Measurements from ENCODE around the gene FOXO1. TPM values are rescaled to one million over a fixed set of nuclear protein-coding genes. Genes with fewer than 3 reads are reported as not detected.

FOXO1 gene
- total RNA-seq, 1 experiment from 2014 or later, result 3.9 TPM

DNA sequence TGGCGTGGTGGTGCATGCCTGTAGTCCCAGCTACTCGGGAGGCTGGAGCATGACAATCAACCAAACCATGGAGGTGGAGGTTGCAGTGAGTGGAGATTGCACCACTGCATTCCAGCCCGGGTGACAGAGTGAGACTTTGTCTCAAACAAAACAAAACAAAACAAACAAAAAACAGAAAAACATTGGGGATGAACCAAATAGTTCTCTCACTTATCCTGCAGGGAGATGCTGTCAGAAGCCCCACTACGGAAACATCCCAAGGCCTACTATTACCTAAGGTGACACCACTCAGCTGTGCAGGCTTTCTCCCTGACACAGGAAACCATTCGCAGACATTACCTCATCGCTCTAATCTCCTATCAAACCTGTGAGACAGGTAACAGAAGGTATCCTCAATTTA, 113.5 kb downstream of the FOXO1 start:
- no peak for DNase-seq (ENCODE audit: extremely low read depth, low read depth)

DNA sequence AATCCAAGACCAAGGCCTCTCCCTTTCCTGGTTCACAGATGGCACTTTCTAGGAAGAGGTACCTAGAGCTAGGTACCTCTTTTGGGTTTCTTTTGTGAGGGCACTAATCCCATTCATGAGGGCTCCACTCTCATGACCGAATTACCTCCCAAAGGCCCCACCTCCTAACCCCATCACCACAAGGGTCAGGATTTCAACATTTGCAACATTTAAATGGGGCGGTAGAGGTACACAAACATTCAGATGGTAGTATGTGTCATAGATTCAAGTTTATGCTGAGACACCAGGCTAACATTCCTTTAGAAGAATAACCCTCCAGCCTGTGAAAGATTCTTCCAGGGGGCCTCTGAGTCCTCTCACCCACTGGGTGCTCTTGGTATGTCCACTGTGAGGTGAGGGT, 116.3 kb downstream of the FOXO1 start:
- DNase-seq (ENCODE audit: extremely low read depth, low read depth), result no peak

DNA sequence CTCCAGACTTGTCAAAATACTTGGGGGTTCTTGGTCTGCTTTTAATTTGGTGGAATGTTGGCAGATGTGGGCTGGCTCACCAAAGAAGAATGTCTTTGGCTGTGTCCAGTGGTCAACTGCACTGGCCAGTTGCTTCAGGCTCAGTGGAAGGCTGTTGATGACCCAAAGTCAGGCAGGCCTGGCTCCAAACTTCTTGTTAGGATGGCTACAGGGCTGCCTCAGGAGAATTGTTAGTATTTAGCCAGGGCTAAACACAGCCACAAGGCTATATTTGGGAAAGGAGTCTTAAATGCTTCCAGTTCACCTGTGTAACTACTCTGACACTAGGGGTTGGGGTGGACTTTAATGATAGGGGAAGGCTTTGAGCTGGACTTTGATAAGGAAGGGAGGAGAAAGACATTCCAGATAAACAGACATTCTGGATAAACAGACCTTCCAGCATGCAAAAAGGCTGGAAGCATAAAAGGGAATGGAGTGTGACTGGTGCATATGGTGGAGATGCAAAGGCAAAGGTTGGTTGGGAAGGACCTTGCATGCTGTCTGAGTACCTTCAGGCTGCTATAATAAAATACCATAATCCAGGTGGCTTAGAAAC, 116.8 kb downstream of the FOXO1 start:
- no peak for DNase-seq (ENCODE audit: extremely low read depth, low read depth)

DNA sequence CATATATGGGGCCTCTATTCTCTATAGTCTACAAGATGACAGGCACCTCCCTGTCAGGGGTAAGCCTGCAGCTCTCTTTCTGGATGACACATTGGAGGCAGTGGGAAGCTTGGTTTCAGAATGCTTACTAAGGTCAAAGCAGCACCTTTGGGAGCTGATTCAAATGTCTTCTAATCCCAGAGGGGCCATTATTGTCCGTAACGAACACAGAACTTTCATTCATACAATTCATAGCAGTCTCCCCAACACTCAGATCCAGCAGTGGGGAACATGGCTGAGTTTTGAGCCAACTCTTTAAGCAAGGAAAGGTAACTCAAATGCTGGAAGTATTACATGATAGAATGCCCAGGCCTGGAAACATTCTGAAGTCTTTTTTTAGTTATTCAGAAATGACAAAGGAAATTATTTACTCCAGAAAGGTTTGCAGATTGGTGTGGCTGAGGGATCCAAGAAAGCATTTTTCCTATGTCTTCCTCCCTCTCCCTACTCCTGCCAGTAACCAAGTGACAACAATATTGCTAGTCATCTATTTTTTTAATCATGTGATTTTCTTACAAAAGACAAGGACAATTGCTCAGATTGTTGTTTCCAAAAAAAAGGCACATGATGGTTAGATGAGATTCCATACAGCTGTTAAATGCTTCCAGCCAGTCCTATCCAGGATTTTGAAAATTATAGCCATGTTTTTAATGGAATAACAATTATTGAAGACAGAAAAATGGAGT, 118.7 kb downstream of the FOXO1 start:
- no peak for DNase-seq (ENCODE audit: extremely low read depth, low read depth)

DNA sequence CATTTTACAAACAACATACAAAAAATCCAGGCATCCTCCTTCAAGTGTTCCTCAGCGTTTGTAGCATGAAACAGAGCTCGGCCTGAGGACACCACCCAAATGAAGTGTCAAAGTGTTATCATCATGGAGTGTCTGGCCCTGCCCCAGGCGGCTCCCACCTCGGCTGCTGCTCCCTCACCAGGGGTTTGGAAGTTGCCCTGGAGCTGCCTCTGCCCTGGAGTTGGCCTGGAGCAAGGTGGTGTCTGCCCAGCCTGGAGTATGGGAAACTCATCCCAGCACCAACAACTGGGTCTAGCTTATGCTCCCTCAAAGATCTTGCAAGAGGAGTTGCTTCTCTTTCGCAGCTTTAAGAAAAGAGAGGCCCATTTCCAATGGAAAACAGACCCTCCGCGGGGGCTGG, 120.4 kb downstream of the FOXO1 start:
- DNase-seq (ENCODE audit: extremely low read depth, low read depth), result no peak

DNA sequence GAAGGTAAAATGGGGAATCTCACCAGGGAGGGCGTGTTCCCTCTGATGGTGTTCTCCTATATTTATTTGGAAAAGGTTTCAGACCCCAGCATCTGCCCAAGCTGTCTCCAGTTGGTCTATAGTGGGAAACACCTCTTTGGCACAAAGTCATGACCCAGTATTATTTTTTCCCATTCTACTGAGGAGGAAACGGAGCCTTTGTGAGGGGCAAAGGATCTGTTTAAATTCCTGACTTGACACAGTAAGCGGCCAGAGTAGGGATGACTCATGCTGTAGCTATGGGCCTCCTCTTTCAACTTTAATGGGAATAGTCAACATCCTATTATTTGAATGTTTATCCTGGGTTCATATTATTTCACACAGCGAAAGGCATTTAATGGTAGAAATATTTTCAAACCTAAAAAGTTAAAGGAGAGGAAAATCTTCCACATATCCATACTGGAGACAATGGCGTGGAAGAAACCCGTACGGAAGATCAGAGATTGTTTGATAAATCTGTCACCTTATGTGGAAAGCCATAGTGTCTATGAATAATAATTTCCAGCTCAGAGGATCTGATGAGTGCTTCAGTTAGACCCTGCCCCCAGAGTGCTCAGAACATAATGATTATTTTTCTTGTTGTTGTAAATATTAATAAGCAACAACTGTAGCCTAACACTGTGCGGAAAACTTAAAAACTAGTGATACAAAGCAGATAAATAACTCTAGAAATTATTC, 126.0 kb downstream of the FOXO1 start:
- peak; percentile 13 for DNase-seq (ENCODE audit: extremely low read depth, low read depth)

DNA sequence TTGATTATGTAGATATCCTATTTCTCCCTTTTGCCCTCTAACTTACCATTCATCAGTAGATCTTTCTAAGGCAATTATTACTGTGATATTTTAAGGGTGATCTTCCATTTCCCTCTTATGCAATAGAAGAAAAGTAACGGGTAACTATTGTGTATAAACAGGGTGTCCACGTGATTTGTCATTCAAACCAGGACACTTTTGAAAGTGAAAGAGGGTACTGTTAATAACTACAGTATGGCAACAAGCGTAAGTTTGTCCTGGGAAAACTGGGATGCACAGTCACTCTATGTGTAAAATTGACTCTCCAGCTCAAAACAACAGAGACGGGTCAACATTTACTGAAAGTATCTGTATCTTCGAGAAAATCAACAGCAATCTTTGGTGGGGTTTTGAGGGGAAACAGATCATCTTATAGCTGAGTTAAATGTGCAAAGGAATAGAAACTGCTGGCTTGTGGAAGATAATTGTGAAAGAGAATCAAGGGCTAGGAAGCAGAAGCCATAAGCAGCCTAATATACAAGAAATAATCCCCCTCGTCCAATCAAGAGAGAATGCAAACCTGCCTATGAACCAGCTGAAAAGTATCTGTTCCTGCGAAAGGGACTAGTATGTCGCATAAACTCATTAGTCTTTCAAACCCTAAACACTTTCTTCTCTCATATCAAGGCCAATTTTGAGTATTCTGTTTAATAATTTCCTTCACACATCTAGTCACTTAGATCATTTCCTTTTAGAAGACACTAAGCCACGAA, 126.7 kb downstream of the FOXO1 start:
- DNase-seq (ENCODE audit: extremely low read depth, low read depth), result no peak

DNA sequence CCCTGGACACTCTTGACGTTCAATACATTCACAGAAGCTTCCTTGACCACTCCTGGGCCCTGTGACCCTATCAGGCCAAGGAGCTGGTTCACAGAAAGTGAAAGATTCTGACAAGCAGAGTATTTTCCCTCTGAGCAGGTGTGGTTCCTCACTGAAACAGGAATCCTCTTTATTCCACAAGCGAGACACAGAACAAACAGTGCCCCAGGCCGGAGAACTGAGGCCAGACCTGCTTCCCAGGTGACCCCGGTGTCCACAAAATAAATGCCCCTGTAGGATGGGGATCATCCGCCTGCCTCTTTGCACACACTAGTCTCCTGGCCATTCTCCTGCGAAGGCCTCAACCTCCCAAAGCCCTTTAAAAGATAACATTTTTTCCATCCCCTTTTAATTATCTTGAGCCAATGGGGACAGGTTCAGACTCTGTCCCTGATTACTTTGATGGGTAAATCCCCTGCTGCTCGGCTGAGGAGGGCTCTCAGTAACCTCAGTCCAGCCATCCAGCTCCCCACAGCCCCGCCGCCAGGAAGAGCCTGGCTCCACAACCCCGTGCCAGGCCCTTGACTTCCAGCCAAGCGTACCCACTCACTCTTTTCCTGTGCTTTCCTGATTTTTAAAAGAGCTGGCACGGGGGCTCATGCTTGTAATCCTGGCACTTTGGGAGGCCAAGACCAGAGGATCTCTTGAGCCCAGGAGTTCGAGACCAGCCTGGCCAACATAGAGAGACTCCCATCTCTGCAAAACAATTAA, 129.1 kb downstream of the FOXO1 start:
- DNase-seq (ENCODE audit: extremely low read depth, low read depth), result no peak

DNA sequence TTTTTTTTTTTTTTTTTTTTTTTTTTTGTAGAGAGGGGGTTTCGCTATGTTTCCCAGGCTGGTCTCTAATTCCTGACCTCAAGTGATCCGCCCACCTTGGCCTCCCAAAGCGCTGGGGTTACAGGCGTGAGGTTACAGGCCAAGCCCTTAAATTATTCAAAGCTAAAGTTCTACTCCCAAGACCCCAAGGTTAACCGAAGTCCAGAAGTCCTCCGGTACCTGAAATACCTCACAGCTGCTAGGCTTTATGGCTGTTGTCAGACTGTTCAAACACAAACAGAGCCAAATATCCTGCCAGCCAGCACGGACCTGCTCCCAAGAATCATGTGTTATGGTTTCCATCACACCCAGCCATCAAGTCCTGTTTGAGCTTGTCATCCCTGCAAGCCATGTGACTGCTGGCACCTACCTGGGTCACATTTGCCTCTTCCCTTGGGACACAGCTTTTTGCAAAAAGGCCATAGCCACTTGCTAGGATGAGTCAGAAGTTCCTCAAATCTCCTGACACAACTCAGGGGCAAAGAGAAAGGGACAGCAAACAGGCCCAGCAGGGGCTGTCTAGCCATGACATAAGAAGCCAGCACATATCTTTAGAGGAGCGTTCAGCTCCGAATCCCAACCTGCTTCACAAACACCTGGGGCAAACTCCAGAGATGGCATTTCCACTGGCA, 129.9 kb downstream of the FOXO1 start:
- DNase-seq (ENCODE audit: extremely low read depth, low read depth), result no peak

DNA sequence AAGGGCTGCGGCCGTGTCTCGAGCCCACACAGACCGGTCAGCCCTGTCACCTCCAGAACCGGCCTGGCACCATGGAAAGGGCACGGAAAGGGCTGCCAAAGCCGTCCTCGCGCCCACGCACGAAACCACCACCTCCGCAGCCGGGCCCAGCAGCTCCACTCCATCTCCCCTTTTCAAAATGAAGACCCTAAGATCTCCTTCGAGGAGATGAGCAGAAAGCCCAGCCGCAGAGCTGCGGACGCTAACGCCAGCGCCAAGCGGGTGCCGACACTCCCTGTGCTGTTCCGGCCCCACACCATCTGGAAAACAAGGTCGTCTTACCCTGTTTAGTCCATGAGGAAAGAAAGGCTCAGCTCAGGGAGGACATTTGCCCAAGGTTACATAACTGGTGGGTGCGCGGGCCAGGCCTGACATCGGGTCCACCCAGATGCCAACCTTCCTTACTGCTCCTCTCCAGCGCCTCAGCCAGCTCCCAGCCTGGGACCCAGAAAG, 131.1 kb downstream of the FOXO1 start:
- DNase-seq (ENCODE audit: extremely low read depth, low read depth), result no peak

DNA sequence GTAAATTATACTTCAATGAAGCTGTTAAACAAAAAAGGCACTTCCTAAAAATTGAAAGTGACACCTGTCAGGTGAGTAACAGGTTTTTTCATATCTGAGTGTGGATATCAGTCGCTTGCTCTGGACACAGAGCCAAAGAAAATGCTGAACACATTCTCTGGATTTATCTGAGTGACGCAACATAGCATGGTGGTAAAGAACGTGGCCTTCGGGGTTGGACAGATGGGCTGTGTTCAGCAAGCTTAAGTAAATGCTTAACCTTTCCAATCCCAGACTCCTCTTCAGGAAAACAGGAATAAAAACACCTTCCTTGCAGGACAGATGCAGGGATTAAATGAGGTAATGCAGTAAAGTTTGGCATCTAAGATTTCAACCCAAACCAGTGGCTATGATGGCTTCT, 132.0 kb downstream of the FOXO1 start:
- no peak for DNase-seq (ENCODE audit: extremely low read depth, low read depth)

DNA sequence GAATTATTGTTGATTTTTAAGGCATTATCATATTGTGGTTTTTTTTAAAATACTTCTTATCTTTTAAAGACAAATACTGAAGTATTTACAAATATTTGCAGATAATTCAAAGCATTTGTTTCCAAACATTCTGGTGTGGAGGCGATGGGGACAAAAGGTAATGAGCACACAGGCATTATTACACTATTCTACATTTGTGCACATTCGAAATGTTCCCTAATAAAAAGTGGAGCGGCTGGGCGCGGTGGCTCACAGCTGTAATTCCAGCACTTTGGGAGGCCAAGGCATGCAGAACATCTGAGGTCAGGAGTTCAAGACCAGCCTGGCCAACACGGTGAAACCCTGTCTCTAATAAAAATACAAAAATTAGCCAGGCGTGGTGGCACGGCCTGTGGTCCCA, 133.4 kb downstream of the FOXO1 start:
- no peak for DNase-seq (ENCODE audit: extremely low read depth, low read depth)

DNA sequence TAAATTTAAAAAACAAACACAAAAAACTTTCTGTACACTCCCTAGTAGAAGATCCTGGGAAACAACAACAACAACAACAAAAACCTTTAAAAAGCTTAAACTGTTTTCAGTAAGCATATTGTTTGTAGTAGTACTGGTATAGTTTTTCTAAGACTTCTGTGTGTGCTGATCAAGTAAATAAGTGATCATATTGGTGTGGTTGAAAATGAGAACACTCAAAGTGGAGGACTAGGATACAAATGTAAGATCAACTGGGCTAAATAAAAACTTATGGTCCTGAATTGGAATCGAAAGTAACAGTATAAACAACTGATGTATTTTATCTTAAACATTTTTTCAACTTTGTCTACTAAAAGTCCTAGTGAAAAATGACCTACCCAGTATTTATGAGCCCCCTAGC, 135.5 kb downstream of the FOXO1 start:
- DNase-seq (ENCODE audit: extremely low read depth, low read depth), result no peak

DNA sequence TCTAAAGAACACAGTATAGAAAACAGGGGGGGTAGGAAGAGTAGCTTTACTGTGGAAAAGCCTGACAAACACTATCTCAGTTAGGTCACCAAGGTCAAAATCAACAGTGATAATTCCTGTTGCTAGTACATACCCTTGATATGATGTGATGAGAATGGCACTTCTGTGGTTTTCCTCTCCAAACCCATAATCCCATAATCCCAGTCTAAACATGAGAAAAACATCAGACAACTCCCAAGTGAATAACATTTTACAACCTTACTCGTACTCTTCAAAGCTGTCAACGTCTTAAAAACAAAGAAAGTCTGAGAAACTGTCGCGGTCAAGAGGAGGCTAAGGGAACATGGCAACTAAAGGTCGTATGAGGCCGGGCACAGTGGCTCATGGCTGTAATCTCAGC, 137.6 kb downstream of the FOXO1 start:
- no peak for DNase-seq (ENCODE audit: extremely low read depth, low read depth)

DNA sequence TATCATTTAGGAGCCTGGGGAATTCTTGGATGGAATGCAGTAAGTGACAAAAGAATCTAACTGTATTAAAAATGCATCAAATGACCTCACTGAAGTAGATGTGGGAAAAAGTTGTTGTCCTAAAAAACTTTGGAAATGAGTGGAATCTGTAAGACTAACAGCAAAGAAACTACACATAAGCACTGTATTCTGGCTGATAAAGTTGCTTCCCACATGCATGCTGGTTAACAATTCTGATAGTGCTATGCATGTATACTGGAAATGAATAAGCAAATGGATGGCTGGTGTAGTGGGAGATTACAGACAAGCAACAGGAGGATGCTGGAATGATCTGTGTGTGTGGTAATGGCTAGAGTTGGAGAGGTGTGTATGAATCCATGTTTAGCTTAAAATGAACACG, 138.5 kb downstream of the FOXO1 start:
- no peak for DNase-seq (ENCODE audit: extremely low read depth, low read depth)

DNA sequence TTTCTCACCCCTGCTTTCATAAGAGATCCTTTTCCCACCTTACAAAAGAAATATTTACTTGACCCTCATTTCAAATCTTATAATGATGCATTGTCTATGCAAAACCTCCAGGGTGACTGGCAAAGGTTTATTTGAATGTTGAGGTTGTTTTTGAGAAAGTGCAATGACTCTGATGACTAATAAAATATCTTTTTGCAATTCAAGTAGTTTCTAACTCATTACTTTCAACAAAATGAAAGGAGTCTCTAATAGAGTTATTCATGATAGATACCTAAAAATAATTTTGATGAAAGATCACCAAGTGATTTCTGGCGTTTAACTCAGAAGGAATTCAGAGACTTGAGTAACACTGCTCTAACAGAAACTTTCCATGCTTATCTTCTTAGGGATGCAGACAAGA, 144.2 kb downstream of the FOXO1 start:
- DNase-seq (ENCODE audit: extremely low read depth, low read depth), result no peak

DNA sequence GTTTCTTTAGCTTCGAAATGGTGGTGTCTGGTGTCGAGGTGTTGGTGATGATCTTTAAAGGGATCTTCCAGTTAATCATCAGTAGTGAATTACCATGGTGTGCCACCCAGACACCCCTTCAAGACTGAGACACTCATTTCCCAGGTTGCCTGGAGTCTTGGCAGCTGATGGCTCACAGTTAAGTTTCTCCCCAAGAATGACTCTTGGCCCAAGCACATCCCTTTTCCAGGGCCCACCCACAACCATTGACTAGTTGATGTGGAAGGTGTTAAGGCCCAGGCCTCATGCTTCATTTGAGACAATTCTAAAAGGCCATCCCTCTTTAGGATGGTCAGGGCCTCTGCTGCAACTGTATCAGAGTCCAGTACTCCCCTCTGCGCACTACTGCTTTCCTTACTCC, 145.5 kb downstream of the FOXO1 start:
- DNase-seq (ENCODE audit: extremely low read depth, low read depth), result no peak

DNA sequence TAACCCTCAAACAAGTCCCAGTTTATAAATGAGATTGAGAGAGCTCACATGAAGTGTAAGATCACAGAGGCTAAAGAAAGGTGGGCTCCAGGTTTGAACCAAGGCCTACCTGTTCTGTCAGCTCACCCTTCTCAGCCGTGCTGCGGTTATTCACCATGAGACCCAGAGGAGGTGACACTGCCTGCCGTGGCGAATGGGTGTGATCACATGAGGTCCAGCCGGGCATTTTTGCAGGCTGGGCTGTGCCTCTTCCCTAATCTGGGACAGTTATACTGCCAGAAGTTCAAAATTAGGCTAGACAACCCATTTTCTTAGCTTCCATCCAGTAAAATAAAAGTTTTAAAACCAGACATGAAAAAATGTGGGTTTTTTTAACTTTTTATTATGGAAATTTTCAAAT, 146.8 kb downstream of the FOXO1 start:
- no peak for DNase-seq (ENCODE audit: extremely low read depth, low read depth)

DNA sequence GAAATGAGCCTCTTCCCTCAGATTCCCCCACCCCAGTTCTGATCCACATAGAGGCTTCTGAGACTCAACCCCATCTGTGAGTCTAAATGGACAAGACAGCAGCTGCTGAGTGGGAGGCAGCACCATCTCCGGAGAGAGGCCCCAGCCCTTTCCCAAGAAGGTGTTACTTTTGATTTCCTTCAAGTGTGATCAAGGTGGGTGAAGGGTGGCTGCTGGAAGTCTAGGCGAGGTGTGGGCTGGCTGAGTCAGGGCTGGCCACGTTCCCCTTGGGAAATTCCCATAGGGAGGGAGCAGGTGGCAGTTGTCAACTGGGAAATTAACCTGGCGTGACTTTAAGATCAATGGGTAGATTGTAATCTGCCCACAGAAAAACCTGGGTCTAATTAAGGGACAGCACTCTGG, 148.0 kb downstream of the FOXO1 start:
- no peak for DNase-seq (ENCODE audit: extremely low read depth, low read depth)
